OCI-M2 (cell line): Measurements from ENCODE around the gene CDH11.

Source experiments
- DNase-seq: peaks from one replicate; lab custom pipeline; 2025; ENCODE audit not compliant: unreplicated experiment; lab: John Stamatoyannopoulos, UW

Gene CDH11

DNA sequence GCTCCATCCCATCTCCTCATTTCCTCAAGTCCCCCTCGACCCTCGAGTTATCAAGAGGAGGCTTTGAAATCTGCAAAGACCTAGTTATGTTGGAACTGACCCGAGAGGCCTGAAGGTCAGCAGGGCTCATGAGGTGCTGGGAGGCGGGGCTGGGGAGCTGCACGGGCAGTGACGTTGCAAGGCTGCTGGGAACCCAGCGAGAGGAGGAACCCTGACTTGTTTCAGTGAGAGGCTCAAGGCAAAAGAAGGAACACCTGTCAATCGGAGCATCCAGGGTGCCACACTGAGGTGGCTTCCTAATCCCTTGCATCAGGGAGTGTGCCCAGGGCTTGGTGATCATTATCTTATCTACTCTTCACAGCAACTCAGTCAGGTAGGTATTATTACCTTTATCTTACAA is 86.9 kb downstream of the CDH11 start:
- no peak for DNase-seq

DNA sequence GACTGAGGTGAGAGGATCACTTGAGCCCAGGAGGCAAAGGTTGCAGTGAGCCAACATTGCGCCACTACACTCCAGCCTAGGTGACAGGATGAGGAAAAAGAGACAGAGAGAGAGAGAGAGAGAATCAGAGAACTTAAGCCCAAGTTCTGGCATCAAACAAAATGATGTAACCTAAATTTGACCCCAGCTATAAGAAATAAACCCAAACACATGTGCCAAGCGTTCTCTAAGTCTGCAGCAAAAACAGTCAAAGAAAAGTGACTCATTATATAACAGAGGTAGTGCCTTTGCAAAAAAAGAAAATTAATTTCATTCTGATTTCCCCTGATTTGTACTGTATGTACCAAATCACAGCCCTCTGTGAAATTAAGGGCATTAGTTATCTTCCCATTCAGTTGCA is 89.5 kb downstream of the CDH11 start:
- no peak for DNase-seq

DNA sequence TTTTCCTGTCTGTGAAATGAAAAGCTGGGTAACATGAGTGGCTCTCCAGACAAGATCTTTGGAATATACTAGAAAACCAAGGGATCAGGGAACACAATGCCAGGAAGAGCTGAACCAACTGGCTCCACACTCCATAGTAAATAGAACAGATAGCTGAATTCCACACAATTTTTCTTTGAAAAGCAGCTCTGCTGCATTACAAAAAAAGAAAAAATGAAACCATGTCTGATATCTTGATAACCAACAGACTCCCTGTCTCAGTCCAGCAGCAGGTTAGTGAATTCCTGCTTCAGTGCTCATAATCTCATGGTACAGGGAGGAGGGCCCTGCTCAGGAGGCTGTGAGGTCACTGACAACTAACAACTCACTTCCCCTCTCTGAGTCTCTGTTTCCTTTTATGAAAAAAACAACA is 97.1 kb downstream of the CDH11 start:
- no peak for DNase-seq

DNA sequence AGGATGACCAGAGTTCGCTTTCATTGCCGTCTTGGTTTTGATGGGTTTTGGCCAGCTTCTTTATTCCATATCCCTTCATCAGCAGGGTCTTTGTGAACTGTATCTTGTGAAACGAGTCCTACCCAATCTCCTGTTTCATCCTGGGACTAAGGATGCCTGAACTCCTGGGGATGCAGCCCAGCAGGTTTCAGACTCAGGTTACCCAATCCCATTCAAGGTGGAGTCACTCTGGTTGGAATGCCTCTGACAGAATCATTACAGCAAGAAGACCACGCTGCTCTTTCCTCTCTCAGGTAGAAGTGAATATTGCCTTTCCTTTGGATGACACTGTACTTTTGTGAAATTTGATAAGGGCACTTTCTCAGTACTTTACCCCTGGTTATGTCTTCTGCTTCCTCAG is 98.1 kb downstream of the CDH11 start:
- no peak for DNase-seq

DNA sequence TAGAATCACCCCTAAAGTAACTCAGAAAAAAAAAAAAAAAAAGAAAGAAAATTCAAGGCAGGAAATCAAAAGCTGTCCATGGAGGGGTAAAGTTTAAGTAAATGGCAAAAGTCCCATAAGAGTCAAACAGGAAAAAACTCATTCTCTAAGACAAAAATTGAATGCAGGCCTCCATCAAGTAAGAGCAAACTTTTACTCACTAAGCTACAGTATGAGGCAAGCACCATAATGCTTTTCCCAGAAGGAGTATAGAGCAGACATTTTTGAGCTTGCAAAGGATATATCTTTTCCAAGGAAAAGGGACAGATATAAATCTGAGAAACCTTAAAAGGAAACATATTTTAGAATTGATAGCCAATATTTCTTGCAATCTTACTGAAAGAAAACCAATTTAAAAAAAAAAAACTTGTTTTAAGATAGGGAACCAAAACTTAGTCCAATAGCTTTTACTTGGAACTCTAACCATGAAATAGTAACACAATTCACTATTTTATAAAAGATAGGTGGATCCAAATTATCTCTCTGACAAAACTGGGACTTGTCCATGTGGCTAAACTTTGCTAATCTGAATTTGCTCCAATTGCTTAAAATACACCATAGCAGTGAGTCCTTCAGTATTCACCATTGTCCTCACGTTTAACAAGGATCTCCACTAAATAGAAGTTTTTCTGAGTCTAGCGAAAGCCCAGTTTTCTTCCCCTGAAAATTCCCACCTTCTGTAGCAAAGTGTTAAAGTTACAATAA is 99.8 kb downstream of the CDH11 start:
- DNase-seq = no peak

DNA sequence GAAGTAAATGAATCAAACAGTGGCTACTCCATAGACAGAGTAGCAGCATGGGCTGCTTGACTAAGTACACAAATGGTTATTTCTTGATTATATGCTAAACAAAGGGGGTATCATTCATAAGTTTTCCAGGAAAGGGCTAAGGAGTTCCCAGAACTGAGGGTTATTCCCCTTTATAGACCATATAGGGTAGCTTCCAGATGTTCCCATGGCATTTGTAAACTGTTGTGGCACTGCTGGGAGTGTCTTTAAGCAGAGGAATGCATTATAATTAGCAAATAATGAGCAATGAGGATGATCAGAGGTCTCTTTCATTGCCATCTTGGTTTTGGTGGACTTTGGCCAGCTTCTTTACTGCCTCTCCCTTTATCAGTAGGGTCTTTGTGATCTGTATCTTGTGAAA is 105.1 kb downstream of the CDH11 start:
- DNase-seq = no peak

DNA sequence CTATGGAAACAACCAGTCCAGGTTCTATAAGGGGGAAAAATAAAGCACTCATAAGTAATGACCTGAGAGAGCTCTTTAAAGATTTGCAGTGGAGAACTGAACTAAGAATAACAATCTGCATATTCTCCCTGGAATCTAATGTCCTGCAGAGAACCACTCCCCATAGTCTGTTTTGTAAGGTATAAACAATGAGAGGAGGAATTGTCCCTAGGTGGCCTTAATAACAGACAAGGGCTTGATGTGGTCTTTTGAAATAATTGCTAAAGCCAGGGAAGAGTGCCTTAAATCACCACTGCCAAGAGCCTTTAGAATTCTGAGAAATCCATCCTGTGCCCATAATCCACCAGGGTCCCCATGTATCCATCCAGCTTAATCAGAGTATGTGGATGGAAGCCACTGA is 106.3 kb downstream of the CDH11 start:
- no peak for DNase-seq

DNA sequence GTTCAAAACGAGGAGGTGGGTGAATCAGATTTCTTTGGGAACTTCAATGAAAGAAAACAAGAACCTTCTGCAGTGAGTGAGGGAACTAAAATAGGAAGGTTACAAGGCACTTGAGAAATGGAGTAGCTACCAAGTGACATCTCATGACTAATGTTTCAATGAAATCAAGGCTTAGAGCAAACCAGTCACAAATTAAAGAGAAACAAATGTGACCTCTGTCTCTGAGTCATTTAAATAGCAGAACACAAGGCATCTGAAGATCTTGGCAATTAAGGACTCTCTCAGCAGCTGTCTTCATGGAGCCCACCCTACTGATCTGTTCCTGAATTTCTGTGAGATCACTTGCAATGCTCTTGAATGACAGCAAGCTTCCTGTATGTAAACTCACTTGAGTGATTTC is 109.5 kb downstream of the CDH11 start:
- DNase-seq = no peak

DNA sequence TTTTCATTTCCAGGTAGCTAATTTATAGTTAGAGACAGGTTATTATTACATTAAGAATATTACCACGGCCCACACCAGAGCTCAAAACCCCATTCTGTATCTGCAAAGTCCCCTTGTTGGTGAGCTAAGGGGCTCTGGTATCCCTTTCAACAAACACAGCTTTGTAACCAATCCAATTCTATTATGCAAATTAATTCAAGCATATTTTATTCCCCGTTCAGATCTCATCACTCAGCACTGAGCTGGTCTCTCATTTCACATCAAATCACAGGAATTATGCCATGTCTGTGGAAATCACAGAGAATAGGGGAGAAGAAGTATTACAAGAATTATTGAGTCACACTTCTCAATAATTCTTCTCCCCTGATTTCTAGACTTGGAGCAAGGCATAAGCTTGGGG is 111.7 kb downstream of the CDH11 start:
- DNase-seq = no peak

DNA sequence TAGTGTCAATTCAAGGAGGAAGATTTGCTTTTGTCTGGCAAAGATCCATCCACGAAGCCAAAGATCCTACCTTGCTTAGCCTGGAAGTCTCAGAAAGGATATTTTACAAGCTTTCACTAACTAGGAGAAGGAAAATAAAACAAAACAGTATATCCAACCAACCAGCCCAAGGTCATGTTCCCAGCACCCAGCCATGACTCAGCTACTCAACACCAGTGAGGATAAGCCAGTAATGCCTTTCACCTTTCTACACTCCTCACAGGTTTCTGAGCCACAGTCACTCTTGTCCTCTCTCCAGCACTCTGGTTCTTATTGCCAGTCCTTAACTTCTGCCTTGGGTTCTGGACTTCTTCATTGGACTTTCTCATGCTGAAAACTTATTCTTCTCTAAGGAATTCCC is 116.2 kb downstream of the CDH11 start:
- no peak for DNase-seq

DNA sequence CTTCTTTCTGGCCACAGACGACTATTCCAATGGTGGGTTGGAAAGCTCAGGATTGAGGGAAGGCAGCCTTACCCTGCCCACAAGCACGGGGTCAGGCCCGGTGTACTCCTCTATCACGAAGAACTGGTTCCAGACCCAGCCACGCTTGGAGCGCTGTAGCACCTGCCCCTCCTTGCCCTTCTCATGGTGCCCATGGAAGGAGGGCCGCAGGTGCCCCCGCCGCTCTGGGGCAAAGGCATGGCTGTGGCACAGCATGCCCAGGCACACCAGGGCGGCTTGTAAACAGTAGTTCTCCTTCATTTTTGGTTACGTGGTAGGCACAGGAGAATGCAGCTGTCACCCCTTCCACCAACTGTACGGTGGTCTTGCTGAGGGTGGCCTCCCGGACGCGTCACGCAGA is 117.3 kb downstream of the CDH11 start:
- DNase-seq = no peak

DNA sequence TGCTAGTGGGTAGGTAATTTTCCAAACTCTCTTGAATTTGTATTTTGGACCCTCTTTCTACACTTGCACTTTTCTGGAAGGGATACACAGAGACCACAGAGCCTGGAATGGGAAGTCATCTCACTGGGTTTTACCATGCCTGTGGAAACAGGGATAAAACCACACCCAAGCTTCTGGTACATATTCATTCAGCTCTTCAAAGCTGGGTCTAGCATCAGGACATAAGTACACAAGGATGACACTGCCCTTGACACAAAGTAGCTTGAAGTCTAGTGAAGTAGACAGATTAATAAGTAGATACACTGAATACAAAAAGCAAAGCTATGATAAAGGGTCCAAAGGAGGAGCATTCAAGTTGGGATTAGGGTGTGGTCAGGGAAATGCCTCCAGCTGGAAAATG is 118.2 kb downstream of the CDH11 start:
- DNase-seq = no peak

DNA sequence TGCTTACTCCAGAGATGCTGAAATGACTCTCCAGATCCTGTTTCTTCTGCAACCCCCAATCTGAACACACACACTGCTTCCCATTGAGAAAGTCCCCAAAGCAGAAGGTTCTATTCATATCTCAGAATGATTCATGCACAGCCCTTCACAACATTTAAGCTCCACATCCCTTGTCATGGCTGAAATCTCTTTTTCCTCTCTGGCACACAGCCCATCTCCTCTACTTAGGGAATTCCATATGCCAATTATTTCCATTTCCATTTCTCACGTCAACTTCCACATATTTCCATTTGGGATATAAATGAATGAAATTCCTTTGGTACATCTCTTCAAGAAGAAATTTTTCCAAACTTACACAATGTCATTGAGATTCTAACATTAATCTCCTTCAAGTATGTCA is 119.6 kb downstream of the CDH11 start:
- DNase-seq = no peak

DNA sequence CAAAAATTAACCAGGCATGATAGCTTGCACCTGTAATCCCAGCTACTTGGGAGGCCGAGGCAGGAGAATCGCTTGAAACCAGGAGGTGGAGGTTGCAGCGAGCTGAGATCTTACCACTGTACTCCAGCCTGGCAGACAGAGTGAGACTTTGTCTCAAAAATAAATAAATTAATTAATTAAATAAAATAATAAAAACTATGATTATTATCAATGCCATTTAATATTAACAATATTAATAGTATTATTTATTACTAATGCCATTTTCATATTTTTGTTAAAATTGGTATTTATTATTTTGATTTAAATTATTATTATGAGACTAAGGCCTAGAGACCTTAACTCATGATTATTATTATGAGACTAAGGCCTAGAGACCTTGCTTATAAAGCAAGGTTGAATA is 121.2 kb downstream of the CDH11 start:
- DNase-seq = no peak

DNA sequence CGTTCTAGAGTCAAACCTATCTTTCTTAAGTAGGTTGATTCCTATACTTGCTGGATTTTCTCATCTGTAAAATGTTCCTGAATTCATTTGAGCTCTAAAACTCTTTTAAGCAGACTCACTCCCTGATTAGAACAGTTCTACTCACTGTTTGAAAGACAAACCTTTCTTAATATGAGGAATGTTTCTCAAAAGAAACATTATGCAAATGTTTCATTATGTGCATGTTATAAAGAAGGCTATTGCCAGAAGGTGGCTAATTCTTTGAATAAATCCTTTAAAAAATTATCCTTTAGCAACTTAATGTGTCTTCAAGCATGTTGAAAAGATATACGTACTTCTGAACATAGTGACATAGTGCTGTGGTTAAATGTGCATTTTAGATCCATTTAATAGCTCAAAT is 124.1 kb downstream of the CDH11 start:
- DNase-seq = no peak

DNA sequence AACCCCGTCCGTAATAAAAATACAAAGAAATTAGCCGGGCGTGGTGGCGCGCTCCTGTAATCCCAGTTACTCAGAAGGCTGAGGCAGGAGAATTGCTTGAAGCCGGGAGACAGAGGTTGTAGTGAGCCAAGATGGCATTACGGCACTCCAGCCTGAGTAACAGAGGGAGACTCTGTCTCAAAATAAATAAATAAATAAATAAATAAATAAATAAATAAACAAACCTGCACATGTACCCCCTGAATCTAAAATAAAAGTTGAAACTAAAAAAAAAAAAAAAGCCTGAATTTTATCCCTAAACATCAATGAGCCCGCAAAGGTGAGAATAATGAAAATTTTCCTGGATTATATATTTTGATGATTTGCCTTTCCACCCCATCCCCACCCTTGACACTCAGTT is 124.7 kb downstream of the CDH11 start:
- no peak for DNase-seq

DNA sequence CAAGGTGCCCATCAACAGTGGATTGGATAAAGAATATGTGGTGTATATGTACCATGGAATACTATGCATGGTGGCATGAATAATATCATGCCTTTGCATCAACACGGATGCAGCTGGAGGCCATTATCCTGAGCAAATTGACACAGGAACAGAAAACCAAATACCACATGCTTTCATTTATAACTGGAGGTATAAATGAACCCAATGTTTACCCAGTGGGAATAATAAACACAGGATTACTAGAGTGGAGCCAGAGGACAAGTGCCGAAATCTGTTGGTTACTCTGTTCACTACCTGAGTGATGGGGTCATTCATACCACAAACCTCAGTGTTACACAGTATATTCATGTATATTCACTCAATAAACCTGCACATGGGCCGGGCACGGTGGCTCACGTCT is 125.2 kb downstream of the CDH11 start:
- no peak for DNase-seq

DNA sequence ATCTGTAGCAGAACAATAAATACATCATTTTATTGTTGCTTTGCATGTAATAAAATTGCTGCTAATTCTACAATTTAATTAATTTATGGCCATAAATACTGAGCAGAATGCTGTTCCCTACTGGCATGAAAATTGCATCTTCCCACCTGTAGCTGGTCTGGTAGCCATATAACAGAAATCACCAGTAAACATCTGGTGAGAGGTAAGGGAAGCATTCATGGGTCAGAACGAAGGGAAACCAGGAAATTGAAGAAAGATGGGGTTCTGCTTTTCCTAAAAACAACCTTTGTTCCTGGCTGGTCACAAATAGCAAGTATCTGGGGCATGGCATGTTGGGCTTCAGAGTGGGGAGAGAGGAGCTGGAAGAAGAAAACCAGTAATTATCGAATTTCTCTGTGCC is 128.4 kb downstream of the CDH11 start:
- DNase-seq = no peak

DNA sequence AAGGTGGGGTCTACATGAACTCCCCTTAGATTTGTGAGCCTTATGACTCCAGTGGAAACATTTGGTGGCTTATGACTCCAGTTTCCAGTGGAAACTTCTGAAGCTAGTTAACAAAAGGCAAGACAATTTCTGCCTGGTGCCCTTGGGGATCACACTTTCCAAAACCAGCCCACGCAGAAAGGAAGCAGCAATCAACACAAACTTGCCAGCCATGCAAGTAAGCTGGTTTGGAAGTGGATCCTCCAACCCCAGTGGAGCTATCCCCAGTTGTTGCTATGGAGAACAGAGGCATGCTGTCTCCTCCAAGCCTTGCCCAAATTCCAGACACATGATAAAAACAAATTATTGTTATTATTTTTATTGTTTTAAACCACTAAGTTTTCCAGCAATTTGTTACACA is 130.9 kb downstream of the CDH11 start:
- DNase-seq = no peak

DNA sequence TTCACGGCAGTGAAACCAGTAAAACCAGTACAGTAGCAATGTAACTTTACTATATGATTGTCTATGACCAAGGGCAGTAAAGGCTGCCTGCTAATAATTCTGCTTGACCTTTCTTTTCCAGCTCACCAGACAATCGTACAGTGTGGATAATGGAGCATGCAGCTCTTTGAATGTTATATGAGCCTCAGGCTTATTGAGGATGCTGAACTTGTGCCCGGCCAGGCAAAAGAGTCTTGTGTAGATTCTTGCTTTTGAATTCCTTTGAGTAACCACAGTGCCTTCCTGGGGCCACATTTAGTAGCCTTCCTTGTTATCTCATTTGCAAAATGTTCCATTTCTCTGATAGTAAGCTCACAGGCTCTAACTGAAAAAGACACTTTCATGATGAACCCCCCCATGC is 131.8 kb downstream of the CDH11 start:
- no peak for DNase-seq

DNA sequence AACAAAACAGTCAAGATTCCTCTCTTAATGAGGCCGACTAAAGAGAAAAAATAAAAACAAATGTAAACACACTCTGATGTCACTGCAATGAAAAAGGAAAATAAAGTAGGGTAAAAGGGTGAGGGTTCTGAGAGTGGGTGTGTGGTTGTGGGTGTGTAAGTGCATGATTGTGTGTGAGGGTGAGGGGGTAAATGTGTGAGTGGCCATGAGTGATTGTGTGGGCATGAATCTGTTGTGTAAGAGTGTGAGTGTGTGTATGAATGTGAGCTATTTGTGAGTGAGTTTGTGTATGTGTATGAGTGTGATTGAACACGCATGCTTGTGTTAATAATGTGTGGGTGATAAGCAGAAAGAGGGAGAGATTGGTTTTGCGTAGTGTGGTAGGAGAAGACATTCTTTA is 132.8 kb downstream of the CDH11 start:
- DNase-seq = no peak

DNA sequence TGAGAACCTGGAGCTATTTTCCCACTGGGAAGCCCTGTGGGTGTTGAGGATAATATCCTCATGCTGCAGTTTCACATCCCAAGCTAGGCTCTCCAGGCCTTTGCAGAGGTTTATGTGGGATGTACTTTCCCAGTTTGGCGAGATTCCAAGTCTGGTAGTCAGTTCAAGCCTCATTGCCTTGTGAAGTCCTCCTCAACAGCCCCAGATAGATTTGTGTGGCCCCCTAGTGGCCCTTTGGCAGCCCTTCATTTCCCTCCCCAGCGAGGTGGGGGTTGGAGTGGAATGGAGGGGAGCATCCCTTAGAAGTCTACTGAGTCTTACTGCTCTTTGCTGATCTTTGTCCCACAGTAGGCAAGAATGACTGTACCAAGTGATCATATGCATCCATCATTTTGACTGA is 137.9 kb downstream of the CDH11 start:
- DNase-seq = no peak

DNA sequence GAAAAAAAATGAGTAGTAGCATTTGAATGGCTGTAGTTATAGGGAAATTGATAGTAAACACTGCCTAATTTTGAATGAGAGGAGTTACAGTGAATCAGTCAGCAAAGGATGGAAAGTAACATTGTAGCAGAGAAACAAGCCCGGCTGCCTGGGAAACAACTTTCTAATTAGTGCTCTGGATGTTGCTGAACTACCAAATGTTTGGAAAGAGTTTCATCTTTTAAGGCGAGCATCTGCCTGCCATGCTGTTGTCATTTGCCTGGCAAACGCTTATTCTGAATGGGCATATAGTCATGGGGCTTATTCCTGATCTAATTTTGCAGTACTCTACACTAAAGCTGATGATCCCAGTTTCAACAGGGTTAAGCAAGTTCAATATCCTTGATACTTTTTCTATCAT is 138.6 kb downstream of the CDH11 start:
- no peak for DNase-seq

DNA sequence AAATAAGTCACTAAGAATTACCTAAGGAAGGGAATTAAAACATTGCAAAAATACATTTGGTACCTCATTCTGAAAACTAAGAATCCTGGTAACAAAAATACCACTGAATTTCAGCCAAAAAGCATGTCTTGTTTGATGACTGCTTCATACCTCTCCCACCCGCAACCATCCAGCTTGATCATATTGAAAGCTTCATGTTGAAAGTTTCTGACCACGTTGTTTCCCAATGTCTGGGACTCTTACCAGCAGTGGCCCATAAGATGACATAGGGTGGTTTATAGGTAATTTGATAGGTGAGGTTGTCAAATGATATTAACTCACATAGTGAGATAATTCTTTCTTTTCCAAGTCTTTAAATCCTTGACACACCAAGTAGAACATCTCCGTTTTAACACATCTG is 139.3 kb downstream of the CDH11 start:
- no peak for DNase-seq
